Inferior parietal cortex (tissue), 1 donor: Measurements from ENCODE around the gene ZNF24.

Source experiments
- DNase-seq: peaks from one replicate; pipeline ENCODE4 v3.0.0-alpha.2; 2016; ENCODE audit errors: extremely low spot score

ZNF24 gene

GRCh38 chr18:35343936-35344735, at the start of gene ZNF24:
TSS of gene ZNF24 (minus strand) at chr18:35344420. CDS start at chr18:35340650, 3,770 bp downstream.
- DNase-seq: peak; percentile 96

- DNase-seq: no peak
Observed at GRCh38 chr18:35393716-35394115, 49.5 kb upstream of the ZNF24 start.

- DNase-seq: no peak
Observed at GRCh38 chr18:35392375-35392774, 48.2 kb upstream of the ZNF24 start.

- no peak for DNase-seq
Observed at GRCh38 chr18:35390951-35391700, 46.9 kb upstream of the ZNF24 start.

GRCh38 chr18:35389095-35389618, 44.9 kb upstream of the ZNF24 start:
- peak; percentile 67 for DNase-seq

GRCh38 chr18:35387152-35387571, 42.9 kb upstream of the ZNF24 start:
- no peak for DNase-seq

GRCh38 chr18:35386600-35387100, 42.4 kb upstream of the ZNF24 start:
- peak; percentile 90 for DNase-seq

GRCh38 chr18:35383136-35383535, 38.9 kb upstream of the ZNF24 start:
- no peak for DNase-seq

- no peak for DNase-seq
Observed at GRCh38 chr18:35379421-35379820, 35.2 kb upstream of the ZNF24 start.

GRCh38 chr18:35378574-35378896, 34.3 kb upstream of the ZNF24 start:
- DNase-seq: no peak

- no peak for DNase-seq
Observed at GRCh38 chr18:35377875-35378573, 33.8 kb upstream of the ZNF24 start.

GRCh38 chr18:35376742-35377695, 32.8 kb upstream of the ZNF24 start, which contains the start of gene ZNF396:
TSS of gene ZNF396 (minus strand) at chr18:35377337. CDS start at chr18:35374292, 3,045 bp downstream.
- DNase-seq: peak; percentile 45

GRCh38 chr18:35376393-35376741, 32.1 kb upstream of the ZNF24 start:
- DNase-seq: no peak

- no peak for DNase-seq
Observed at GRCh38 chr18:35374708-35375107, 30.5 kb upstream of the ZNF24 start.

- no peak for DNase-seq
Observed at GRCh38 chr18:35371412-35372195, 27.4 kb upstream of the ZNF24 start.

GRCh38 chr18:35369126-35369525, 24.9 kb upstream of the ZNF24 start:
- no peak for DNase-seq

- DNase-seq: no peak
Observed at GRCh38 chr18:35368595-35368994, 24.4 kb upstream of the ZNF24 start.

- DNase-seq: no peak
Observed at GRCh38 chr18:35362531-35362930, 18.3 kb upstream of the ZNF24 start.

GRCh38 chr18:35361570-35362321, 17.5 kb upstream of the ZNF24 start:
- no peak for DNase-seq
